ENCODE data around the gene PPP1R1C.

Gene PPP1R1C

DNA sequence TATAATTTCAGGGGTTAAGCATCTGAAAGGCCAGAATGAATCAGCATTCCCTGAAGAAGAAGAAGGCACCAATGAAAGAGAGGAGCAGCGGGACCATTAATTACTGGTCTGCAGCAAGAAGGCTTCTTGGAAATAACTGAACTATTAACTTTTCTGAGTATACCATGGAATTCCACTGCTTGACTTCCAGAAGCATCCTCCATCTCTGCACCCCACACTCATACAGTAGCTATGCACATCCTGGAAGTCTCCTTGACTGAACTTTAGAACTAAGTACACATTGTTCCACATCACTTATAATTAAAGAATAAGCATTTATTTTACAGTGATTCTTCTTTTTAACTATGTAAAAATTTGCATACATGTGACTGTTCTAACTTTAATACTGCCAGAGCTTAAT lies 131.5 kb downstream of the PPP1R1C start:
- no peak for DNase-seq

DNA sequence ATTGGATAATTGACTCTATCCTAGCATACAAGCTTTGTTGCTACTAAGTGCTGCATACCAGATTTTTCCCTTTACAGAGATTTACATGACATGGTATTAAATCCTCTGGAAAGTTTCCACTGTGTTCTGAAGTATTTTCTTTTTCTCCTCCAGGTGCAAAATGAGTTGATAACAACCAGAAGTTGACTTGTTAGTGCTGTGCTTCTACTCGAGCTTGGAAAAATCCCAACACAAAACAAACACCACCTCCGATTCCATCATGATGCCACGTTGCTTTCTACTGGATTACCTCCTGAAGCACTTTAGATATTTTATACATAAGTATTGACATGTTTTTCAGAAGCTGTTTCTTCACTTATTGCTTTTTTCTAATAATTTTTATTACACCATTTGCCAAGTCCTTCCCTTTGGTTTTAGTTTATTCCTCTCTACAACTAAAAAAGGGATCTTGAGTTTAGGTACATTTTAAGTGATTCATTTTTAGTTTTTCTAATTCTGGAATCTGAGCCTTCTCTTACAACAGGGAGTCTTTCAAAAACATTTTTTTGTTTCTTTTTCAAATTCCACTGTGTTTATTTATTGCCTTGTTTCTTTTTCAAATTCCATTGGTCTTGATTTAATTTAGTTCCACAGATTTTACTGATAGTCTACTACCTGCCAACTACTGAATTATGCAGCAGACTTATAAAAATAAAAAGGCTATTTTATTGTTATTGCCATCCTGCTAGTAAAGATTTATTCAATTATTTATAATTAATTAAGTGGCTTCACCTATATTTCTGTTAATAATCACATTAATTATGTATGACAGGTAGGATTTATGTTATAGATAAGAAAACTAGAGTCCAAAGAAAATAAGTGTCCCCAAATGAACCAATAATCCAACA lies 143.4 kb downstream of the PPP1R1C start:
- no peak for DNase-seq

DNA sequence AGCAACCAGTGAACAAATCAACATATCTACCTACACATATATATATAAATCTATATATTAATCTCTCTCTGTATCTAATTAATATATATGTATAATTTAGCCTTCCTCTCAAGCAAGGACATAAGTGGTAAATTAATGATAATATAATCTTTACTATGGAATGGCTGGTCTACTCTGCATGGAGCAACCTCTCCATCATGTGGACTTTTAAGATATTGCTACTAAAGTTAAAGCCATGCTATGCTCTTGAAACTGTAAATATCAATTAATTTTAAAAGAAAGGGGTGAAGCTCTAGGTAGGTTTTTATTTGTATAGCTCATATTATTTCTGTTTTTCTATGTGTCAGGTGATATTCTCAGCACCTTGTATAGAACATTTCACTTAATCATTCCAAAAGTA lies 147.0 kb downstream of the PPP1R1C start:
- DNase-seq: no peak

DNA sequence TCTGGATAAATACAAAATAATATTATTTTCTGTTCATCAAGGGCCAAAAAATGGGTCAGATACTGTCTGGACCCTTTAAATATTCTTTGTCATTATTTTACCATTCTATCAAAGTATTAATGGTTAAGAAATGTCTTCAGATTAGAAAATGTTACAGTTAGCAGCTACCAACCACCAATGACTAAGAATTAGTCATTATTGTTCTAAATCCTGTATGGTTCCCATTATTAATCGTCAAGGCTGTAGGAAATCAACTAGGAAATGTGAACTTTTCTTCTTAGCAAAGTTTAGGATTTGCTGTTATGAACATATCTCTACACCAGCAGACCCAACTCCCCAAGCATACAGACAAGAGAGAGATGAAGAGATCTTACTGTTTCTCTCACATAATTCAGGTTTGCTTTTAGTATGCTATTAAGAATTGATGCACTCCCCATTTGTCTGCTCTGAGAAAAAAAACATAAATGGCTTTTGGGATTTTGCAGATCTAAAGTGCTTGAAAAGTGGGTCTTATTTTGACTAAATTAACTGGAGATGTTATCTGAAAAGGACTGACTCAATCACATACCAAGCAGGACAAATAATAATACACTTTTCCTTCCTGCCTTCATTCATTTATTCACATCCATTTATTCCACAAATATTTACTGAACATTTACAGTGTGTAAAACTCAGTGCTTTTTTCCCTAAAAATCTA lies 147.7 kb downstream of the PPP1R1C start:
- DNase-seq: no peak

DNA sequence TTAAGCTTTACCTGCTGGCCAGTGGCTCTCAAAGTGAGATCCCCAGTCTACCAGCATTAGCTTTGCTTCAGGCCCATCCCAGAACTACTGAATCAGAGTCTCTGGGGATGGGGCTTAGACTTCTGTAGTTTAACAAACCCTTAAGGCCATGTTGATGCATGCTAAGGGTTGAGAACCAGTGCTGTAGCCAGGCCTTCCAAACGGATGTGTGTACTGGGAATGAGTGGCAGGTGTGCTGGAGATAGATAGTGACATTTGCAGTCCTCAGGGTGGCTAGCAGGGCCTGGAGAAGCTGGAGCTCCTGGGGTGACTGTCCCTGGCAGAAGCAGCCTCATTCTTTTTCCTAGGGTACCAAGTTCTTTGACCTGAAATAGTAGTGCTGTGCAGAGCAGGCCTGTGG lies 148.5 kb downstream of the PPP1R1C start:
- DNase-seq: no peak

DNA sequence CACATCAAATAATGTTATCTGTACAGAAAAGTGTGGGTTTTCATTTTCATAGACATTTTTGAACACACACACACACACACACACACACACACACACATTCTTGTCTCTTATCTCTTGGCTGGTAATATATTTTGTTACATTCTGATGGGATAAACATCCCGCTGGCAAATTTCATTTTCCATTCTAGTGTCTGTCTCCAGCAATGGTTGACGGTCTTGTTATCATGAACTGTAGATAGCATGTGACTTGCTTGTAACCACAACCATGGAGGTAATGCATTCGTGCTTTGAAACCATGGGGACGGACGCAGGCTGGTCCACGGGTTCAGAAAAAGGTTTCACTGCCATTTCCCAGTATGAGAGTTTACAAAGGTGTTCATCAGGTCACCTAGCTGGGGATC lies 156.4 kb downstream of the PPP1R1C start:
- DNase-seq: no peak

DNA sequence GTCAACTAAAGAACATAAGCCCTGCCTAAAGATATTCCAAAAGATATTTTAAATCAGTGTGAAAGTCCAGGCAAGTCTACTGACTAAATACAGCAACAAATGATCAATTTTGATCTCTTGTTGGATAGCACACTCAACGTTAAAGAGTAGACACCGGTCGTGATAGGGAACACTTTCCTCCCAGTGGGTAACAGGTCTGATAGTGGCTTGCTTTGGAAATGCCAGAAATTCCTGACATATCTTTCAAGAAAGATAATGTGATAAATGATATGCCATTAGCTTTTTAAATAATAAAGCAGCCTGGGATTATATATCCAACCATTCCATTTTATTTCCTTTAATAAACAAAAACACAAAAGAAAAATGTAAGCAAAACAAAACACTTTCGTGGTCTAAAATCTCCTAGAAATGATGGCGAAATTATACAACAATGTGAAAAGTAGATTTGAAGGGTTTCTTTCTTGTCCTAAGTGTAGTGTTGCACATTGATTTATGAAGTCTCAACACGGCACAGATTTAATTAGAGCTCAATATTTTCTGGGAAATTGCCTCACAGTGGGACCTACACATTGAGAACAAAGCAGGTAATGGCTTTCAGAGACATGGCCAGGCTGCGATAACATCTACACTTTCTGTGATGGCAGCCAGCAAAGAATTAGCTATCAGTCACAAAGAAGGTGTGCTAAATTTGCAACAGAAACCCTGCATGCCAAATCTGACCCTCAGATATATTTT lies 158.6 kb downstream of the PPP1R1C start:
- DNase-seq: no peak

DNA sequence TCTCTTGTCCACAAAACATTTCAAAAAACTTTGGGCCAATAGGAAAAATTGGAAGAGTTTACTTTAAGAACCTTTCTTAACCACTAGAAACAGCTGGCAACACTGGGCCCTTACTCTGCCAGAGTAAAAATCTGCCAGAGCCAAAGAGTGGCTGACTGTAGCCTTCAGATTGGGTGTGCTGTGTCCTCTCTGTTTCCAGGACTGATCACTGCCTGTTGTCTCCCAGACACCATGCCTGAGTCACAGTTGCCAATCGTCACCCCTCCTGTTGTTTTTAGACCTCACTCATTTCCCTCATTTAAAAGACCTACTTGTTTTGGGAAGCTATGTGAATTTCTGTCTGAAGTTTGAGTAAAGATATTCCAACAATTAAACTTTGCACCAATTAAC lies 159.1 kb downstream of the PPP1R1C start:
- no peak for DNase-seq

DNA sequence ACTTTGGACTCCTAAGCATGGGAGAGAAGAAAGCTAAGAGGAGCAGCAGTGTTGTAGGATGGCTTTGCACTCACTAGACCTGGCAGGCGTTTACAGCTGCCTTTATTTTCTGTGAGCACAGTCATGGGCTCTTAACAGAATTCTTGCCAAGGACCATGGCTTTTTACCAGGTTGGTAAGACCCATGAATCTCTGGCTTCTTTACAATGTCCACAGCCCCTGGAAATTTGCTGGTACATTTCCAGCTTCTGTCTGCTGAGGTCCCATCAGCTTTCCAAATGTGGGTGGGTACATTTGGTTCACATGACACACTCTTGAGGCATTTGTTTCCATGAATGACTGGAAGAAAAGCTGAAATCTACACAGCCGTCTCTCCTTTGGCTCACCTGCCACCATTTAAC lies 162.7 kb downstream of the PPP1R1C start:
- no peak for DNase-seq

DNA sequence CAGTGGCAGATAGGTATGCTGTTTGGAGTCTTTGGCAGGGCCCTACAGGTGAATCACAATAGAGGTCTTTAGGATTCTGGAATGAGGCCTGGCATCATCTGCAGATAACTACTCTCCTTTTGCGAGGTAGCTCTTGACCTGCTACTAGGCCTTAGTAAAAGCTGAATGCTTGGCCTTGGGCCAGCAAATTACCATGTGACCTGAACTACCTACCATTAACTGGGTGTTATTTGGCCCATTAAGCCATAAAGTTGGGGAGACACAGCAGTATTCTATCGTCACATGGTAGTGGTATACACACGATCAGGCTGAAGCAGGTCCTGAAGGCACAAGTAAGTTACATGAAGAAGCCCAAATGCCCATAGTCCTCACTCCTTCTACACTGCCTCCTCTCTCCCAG lies 178.2 kb downstream of the PPP1R1C start:
- no peak for DNase-seq

DNA sequence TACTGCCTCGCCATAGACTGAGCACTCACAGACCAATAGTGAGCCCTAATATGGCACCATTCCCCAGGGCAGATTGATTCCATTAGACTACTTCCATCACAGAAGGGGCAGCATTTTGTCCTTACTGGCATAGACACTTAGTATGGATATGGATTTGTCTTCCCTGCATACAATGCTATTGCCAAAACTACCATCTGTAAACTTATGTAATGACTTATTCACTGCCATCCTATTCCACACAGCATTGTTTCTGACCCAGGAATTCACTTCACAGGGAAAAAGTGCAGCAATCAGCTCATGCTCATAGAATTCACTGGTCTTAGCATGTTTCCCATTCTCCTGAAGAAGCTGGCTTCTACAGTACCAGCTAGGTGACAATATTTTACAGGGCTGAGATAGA lies 179.0 kb downstream of the PPP1R1C start:
- DNase-seq: no peak

DNA sequence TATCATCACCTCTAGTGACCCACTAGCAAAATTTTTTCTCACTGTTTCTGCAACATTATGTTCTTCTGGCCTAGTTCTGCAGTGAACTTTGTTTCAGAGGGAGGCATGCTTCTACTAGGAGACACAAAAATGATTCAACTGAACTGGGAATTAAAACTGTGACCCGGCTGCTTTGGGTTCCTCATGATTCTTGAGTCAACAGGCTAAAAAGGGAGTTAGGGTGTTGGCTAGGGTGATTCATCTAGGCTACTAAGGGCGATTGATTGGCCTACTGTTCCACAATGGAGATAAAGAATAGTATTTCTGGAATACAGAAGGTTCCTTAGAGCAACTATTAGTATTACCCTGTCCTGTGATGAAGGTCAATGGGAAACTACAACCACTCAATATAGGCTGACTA lies 179.5 kb downstream of the PPP1R1C start:
- no peak for DNase-seq

DNA sequence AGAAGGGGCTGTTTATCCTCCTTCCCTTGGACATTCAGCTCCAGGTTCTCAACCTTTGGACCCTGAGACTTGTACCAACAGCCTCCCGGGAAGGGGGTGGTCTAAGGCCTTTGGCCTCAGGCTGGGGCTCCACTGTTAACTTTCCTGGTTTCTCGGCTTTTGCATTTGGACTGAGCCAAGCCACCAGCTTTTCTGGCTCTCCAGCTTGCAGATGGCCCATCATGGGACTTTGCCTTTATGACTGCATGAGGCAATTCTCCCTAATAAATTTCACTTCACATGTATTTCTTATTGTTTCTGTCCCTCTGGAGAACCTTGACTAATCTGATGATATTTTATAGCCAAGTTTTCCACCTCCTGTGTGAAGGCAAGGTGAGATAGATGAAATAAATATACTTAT lies 180.8 kb downstream of the PPP1R1C start:
- no peak for DNase-seq

DNA sequence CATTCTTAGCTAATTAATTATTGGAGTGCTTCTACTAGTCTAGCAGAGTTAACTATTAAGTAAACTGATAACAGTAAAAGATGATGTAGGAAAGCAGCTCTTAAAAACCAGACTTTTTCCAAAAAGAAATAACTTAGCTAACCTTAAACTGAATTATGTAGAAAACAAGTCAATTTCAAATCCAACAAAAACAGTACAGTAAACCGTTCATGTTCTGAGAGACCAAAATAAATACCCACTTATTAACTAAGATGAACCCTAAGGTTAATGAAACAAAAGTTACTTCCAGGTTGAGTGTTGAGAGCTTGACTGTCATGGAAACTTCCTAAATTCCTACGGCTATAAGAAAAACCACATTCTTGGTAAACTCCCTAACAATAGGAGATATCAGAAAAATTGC lies 181.2 kb downstream of the PPP1R1C start:
- DNase-seq: no peak
